Neural cell (in vitro differentiated cells): Measurements from ENCODE around the gene CCDC126. TPM values are rescaled to one million over a fixed set of nuclear protein-coding genes. Genes with fewer than 3 reads are reported as not detected.

Source experiments
- polyA plus RNA-seq: library from polyadenylated mRNA; depleted of rRNA; stranded (reverse); fragments of >200 nt; gene quantifications from 2 replicates; pipeline ENCODE4 v1.2.3, GENCODE V29; 2014
- small RNA-seq, 3 experiments: library from RNA; depleted of rRNA; stranded (forward); fragments of <200 nt; gene quantifications; one replicate each; pipeline ENCODE3, GENCODE V24; 2012

The CCDC126 gene
- polyA plus RNA-seq, 1 donor from 2014 or later: 28.0 TPM

Small RNA genes lying within 50 kb of the gene (small RNA-seq; reads per million reads assigned to genes)
- gene AC006026.2: 0 reads per million in 3 experiments

Other genes with a start within 250 kb of the CCDC126 start
- gene IGF2BP3, start 126.9 kb upstream of the CCDC126 start, polyA plus RNA-seq: 26.3 and 29.6 TPM in 2 replicates
- 135 and 188 TPM in 2 replicates for gene TRA2A, start 65.4 kb upstream of the CCDC126 start, polyA plus RNA-seq
- 11.3 and 17.7 TPM in 2 replicates for gene FAM221A, start 82.8 kb downstream of the CCDC126 start, polyA plus RNA-seq
- gene STK31, start 112.8 kb downstream of the CCDC126 start, polyA plus RNA-seq: 0.76 and 1.4 TPM in 2 replicates